HK-2 (cell line): ENCODE measurements around the gene CBFA2T3.

Source experiments
- DNase-seq: peaks from one replicate; pipeline ENCODE4 v3.0.0-alpha.2; 2018; ENCODE audit not compliant: unreplicated experiment

Gene CBFA2T3

GRCh38 chr16:88962478-88963152 is 14.4 kb downstream of the CBFA2T3 start:
- DNase-seq, result no peak

GRCh38 chr16:88961011-88961410 is 16.0 kb downstream of the CBFA2T3 start:
- no peak for DNase-seq

- DNase-seq, result no peak
Observed at GRCh38 chr16:88960516-88960915, 16.5 kb downstream of the CBFA2T3 start.

GRCh38 chr16:88959022-88959421 is 18.0 kb downstream of the CBFA2T3 start:
- DNase-seq, result no peak

- no peak for DNase-seq
Observed at GRCh38 chr16:88957887-88958577, 19.0 kb downstream of the CBFA2T3 start.

GRCh38 chr16:88957433-88957767 is 19.6 kb downstream of the CBFA2T3 start:
- DNase-seq, result no peak

GRCh38 chr16:88956546-88957432 is 20.2 kb downstream of the CBFA2T3 start:
- no peak for DNase-seq

GRCh38 chr16:88955906-88956305 is 21.1 kb downstream of the CBFA2T3 start:
- no peak for DNase-seq

- DNase-seq, result no peak
Observed at GRCh38 chr16:88953003-88953690, 23.9 kb downstream of the CBFA2T3 start.

GRCh38 chr16:88951989-88952388 is 25.0 kb downstream of the CBFA2T3 start:
- DNase-seq, result no peak

- no peak for DNase-seq
Observed at GRCh38 chr16:88951501-88951900, 25.5 kb downstream of the CBFA2T3 start.

GRCh38 chr16:88948781-88949490 is 28.1 kb downstream of the CBFA2T3 start:
- no peak for DNase-seq

GRCh38 chr16:88945473-88945872 is 31.5 kb downstream of the CBFA2T3 start:
- DNase-seq, result no peak

- DNase-seq, result no peak
Observed at GRCh38 chr16:88943741-88944140, 33.3 kb downstream of the CBFA2T3 start.

- no peak for DNase-seq
Observed at GRCh38 chr16:88943131-88943664, 33.8 kb downstream of the CBFA2T3 start.

- no peak for DNase-seq
Observed at GRCh38 chr16:88941913-88942909, 34.8 kb downstream of the CBFA2T3 start.

- no peak for DNase-seq
Observed at GRCh38 chr16:88940862-88941817, 35.9 kb downstream of the CBFA2T3 start.

- DNase-seq, result no peak
Observed at GRCh38 chr16:88939972-88940861, 36.8 kb downstream of the CBFA2T3 start.
